ENCODE measurements around the gene AHNAK. TPM values are rescaled to one million over a fixed set of nuclear protein-coding genes. Genes with fewer than 3 reads are reported as not detected.

AHNAK gene
- total and polyA plus RNA-seq, 5 donors from 2014 or later, result 22.3 to 852 (median 47.1) TPM

GRCh38 chr11:62404435-62404834 is 142.2 kb downstream of the AHNAK start:
- peak overlapping the region in 2 of 3 donors; percentile 39 to 61 for H3K27ac Mint-ChIP-seq
- DNase-seq (no peak), ATAC-seq (ENCODE audit: low read depth in 2 of 2) (no peak)
- Histone ChIP-seq H3K27me3 (ENCODE audit: control insufficient read depth, insufficient read depth, low read length) (no peaks in the 10 kb centered on the region), H3K4me1 (ENCODE audit: control insufficient read depth, insufficient read depth, low read length, poor library complexity, severe bottlenecking) (peaks cover 31% of the 10 kb centered on the region), H3K27ac (ENCODE audit: insufficient read depth, low read length, poor library complexity, severe bottlenecking) (no peak overlapping the region), H3K9me3 (ENCODE audit: control insufficient read depth in 2 of 2, low read length in 2 of 2) (no peaks in the 10 kb centered on the region), H3K36me3 (ENCODE audit: control insufficient read depth, insufficient read depth, low read length) (no peaks in the 10 kb centered on the region), H3K4me3 (ENCODE audit: low read depth, low read length) (no peak overlapping the region)
- peaks cover 0 to 40% (median 18%) of the 10 kb centered on the region in 4 donors for H3K4me1 Mint-ChIP-seq
- H3K27me3 Mint-ChIP-seq, result no peaks in the 10 kb centered on the region
- H3K36me3 Mint-ChIP-seq, result no peaks in the 10 kb centered on the region
- H3K9me3 Mint-ChIP-seq, result no peaks in the 10 kb centered on the region
- H3K4me3 Mint-ChIP-seq, result no peak overlapping the region

DNA sequence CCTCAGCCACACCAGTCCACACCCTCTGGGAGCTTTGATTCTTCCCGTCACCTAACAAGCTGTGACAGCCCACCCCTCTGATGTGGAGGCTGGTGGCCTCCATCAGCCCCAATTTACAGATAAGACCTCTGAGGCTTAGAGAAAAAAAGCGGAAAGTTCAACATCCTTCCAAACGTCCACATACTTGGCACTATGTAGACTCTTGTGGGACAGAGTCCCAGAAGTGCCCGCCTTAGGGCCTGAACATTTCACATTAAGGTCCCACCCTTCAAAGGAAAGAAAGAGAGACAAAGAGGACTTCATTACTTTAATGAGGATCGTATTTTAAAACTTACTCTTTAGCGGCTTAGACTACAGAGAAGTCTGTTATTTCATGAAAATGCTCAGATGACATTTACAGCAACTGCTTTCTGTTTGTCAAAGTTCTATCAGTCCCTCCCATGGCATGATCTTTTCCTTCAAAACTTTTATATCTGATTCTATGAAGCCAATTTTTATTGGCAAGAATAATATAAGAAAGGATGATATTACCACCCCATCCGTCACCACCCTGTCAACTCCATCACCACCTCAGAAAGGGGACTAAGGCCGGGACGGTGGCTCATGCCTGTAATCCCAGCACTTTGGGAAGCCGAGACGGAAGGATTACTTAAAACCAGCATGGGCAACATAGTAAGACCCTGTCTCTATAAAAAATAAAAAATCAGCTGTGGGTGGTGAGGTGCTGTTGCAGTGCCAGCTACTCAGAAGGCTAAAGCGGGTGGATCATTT is 143.5 kb downstream of the AHNAK start:
- Mint-ChIP-seq H3K4me3 (peak overlapping the region in 3 of 4 donors; percentile 43 to 92 (median 71)), H3K36me3 (peaks cover 3% of the 10 kb centered on the region), H3K9me3 (no peaks in the 10 kb centered on the region), H3K27ac (peak overlapping the region; percentile 88 to 98 (median 96)), H3K27me3 (no peaks in the 10 kb centered on the region), H3K4me1 (peaks cover 0 to 52% (median 21%) of the 10 kb centered on the region in 4 donors)
- DNase-seq (no peak), ATAC-seq (ENCODE audit: low read depth in 2 of 2) (no peak)
- Histone ChIP-seq H3K4me1 (ENCODE audit: control insufficient read depth, insufficient read depth, low read length, poor library complexity, severe bottlenecking) (peaks cover 31% of the 10 kb centered on the region), H3K4me3 (ENCODE audit: low read depth, low read length) (no peak overlapping the region), H3K27me3 (ENCODE audit: control insufficient read depth, insufficient read depth, low read length) (no peaks in the 10 kb centered on the region), H3K36me3 (ENCODE audit: control insufficient read depth, insufficient read depth, low read length) (no peaks in the 10 kb centered on the region), H3K27ac (ENCODE audit: insufficient read depth, low read length, poor library complexity, severe bottlenecking) (no peak overlapping the region), H3K9me3 (ENCODE audit: control insufficient read depth in 2 of 2, low read length in 2 of 2) (no peaks in the 10 kb centered on the region)

DNA sequence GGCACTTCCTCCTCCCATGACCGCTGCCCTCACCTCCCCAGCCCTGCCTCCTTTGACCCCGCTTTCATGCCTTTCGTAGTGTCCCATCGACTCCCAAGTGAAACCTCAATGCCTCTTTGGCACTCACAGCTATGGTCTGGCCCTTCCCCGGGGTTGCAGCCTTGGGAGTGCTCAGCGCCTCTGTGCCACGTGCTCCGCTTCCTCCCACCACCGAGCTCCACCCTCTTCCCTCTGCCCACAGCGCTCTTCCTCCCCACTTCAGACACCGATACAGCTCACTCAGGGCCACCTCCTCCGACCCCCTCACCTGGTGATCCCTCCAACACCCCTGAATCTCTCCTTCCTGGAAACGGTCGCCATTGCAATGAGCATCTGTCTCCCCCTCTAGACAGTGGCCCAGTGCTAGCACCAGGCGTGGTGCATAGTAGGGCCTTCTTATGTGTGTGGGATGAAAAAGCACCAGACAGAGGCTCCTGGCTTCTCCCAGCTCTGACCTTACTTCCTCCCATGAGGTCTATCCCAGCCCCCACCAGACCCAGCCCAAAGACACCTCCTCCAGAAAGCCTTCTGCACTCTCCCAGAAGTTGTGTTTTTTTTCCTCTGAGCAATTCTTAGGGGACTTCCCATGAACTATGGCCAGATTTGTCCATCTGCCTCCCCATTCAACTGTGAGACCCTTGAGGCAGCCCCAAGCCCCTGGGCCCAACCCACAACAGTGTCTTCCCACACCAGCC is 144.2 kb downstream of the AHNAK start:
- H3K27ac Mint-ChIP-seq, result peak overlapping the region; percentile 88 to 98 (median 96)
- Histone ChIP-seq H3K9me3 (ENCODE audit: control insufficient read depth in 2 of 2, low read length in 2 of 2) (no peaks in the 10 kb centered on the region), H3K4me1 (ENCODE audit: control insufficient read depth, insufficient read depth, low read length, poor library complexity, severe bottlenecking) (peaks cover 31% of the 10 kb centered on the region), H3K4me3 (ENCODE audit: low read depth, low read length) (peak overlapping the region; percentile 41), H3K36me3 (ENCODE audit: control insufficient read depth, insufficient read depth, low read length) (no peaks in the 10 kb centered on the region), H3K27me3 (ENCODE audit: control insufficient read depth, insufficient read depth, low read length) (no peaks in the 10 kb centered on the region), H3K27ac (ENCODE audit: insufficient read depth, low read length, poor library complexity, severe bottlenecking) (peak overlapping the region; percentile 72)
- no peaks in the 10 kb centered on the region for H3K9me3 Mint-ChIP-seq
- H3K4me1 Mint-ChIP-seq, result peaks cover 0 to 54% (median 21%) of the 10 kb centered on the region in 4 donors
- ATAC-seq (ENCODE audit: low read depth in 2 of 2) (peak; percentile 89 to 92), DNase-seq (peak in 2 of 3 donors; percentile 32 to 80)
- peaks cover 3% of the 10 kb centered on the region for H3K36me3 Mint-ChIP-seq
- no peaks in the 10 kb centered on the region for H3K27me3 Mint-ChIP-seq
- peak overlapping the region; percentile 43 to 92 (median 62) for H3K4me3 Mint-ChIP-seq

GRCh38 chr11:62401811-62402210 is 144.8 kb downstream of the AHNAK start:
- Histone ChIP-seq H3K36me3 (ENCODE audit: control insufficient read depth, insufficient read depth, low read length) (no peaks in the 10 kb centered on the region), H3K27ac (ENCODE audit: insufficient read depth, low read length, poor library complexity, severe bottlenecking) (peak overlapping the region; percentile 72), H3K9me3 (ENCODE audit: control insufficient read depth in 2 of 2, low read length in 2 of 2) (no peaks in the 10 kb centered on the region), H3K4me1 (ENCODE audit: control insufficient read depth, insufficient read depth, low read length, poor library complexity, severe bottlenecking) (peaks cover 31% of the 10 kb centered on the region), H3K4me3 (ENCODE audit: low read depth, low read length) (peak overlapping the region; percentile 41), H3K27me3 (ENCODE audit: control insufficient read depth, insufficient read depth, low read length) (no peaks in the 10 kb centered on the region)
- Mint-ChIP-seq H3K9me3 (no peaks in the 10 kb centered on the region), H3K4me3 (peak overlapping the region; percentile 54 to 92 (median 74)), H3K36me3 (peaks cover 3% of the 10 kb centered on the region), H3K27ac (peak overlapping the region; percentile 88 to 98 (median 96)), H3K27me3 (no peaks in the 10 kb centered on the region), H3K4me1 (peaks cover 0 to 54% (median 21%) of the 10 kb centered on the region in 4 donors)
- ATAC-seq (ENCODE audit: low read depth in 2 of 2) (no peak), DNase-seq (no peak)

DNA sequence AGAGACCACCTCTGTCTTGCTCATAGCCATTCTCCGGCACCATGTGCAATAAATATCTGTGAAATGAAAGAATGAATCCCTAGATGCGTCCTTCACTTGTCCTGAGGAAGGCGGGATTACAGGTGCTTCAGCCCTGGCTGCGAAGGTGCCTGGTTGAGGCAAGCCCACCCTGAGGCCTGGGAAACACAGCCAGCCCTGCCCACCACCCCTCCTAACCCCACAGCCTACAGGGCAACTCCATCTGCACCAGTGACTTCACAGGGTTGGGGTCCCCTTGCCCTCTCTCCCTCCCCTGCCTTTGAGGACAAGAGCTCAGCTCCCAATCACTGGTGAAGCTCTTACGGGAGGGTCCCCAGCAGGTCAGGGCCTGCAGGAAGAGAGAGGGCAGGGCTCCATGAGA is 145.2 kb downstream of the AHNAK start:
- peak overlapping the region; percentile 88 to 98 (median 96) for H3K27ac Mint-ChIP-seq
- Histone ChIP-seq H3K27ac (ENCODE audit: insufficient read depth, low read length, poor library complexity, severe bottlenecking) (no peak overlapping the region), H3K4me3 (ENCODE audit: low read depth, low read length) (no peak overlapping the region), H3K4me1 (ENCODE audit: control insufficient read depth, insufficient read depth, low read length, poor library complexity, severe bottlenecking) (peaks cover 31% of the 10 kb centered on the region), H3K27me3 (ENCODE audit: control insufficient read depth, insufficient read depth, low read length) (no peaks in the 10 kb centered on the region), H3K36me3 (ENCODE audit: control insufficient read depth, insufficient read depth, low read length) (no peaks in the 10 kb centered on the region), H3K9me3 (ENCODE audit: control insufficient read depth in 2 of 2, low read length in 2 of 2) (no peaks in the 10 kb centered on the region)
- ATAC-seq (ENCODE audit: low read depth in 2 of 2), result no peak
- peaks cover 0 to 54% (median 21%) of the 10 kb centered on the region in 4 donors for H3K4me1 Mint-ChIP-seq
- H3K4me3 Mint-ChIP-seq, result peak overlapping the region; percentile 54 to 92 (median 74)
- no peaks in the 10 kb centered on the region for H3K9me3 Mint-ChIP-seq
- peaks cover 3% of the 10 kb centered on the region for H3K36me3 Mint-ChIP-seq
- DNase-seq, result no peak
- no peaks in the 10 kb centered on the region for H3K27me3 Mint-ChIP-seq

DNA sequence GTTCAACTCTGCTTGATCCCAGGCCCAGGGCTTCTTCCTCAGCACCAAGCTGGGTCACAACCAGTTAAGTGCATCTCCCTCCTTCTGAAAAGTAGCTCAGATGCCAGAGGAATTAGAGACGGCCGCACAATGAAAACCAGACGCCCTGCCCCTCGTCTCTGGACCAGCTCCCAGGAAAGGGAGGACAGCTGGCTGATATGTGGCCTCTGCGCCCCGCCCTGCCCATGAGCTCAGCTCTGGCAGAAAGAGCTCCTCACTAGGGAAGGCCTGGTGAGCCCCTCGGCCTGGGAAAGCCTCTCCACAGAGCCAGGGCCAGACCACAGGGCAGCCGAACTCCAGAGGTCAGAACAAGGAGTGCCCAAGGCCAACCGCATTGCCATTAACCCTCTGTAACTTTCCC is 145.8 kb downstream of the AHNAK start:
- Mint-ChIP-seq H3K4me3 (peak overlapping the region in 1 of 4 donors; percentile 54), H3K27me3 (no peaks in the 10 kb centered on the region), H3K27ac (peak overlapping the region in 1 of 3 donors; percentile 91), H3K9me3 (no peaks in the 10 kb centered on the region), H3K36me3 (peaks cover 3% of the 10 kb centered on the region), H3K4me1 (peaks cover 0 to 54% (median 21%) of the 10 kb centered on the region in 4 donors)
- H3K27me3 ChIP-seq (ENCODE audit: control insufficient read depth, insufficient read depth, low read length), result no peaks in the 10 kb centered on the region
- H3K4me1 ChIP-seq (ENCODE audit: control insufficient read depth, insufficient read depth, low read length, poor library complexity, severe bottlenecking), result peaks cover 31% of the 10 kb centered on the region
- H3K9me3 ChIP-seq (ENCODE audit: control insufficient read depth in 2 of 2, low read length in 2 of 2), result no peaks in the 10 kb centered on the region
- no peaks in the 10 kb centered on the region for H3K36me3 ChIP-seq (ENCODE audit: control insufficient read depth, insufficient read depth, low read length)
- no peak overlapping the region for H3K27ac ChIP-seq (ENCODE audit: insufficient read depth, low read length, poor library complexity, severe bottlenecking)
- DNase-seq (no peak), ATAC-seq (ENCODE audit: low read depth in 2 of 2) (no peak)
- no peak overlapping the region for H3K4me3 ChIP-seq (ENCODE audit: low read depth, low read length)

DNA sequence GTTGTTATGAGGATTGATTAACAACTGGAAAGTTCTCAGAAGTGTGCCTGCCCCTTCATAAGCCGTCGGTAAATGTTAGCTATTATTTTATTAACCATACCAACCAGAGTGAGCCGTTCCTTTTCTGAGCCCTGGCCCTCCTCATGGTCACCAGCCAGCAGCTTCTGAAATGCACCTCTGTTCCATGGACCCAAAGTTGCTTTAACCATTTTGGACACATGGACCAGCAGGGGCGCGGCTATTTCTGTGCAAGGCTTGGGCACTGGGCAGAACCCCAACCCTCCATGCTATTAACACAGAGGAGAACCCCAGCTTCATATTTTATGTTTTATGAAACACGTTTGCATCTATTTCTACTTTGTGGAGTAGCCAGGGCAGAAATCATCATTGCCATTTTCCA is 146.3 kb downstream of the AHNAK start:
- Mint-ChIP-seq H3K27ac (peak overlapping the region in 2 of 3 donors; percentile 66 to 85), H3K4me3 (peak overlapping the region in 1 of 4 donors; percentile 32), H3K9me3 (no peaks in the 10 kb centered on the region), H3K36me3 (peaks cover 3% of the 10 kb centered on the region), H3K27me3 (no peaks in the 10 kb centered on the region), H3K4me1 (peaks cover 0 to 54% (median 21%) of the 10 kb centered on the region in 4 donors)
- DNase-seq, result no peak
- no peaks in the 10 kb centered on the region for H3K9me3 ChIP-seq (ENCODE audit: control insufficient read depth in 2 of 2, low read length in 2 of 2)
- peaks cover 31% of the 10 kb centered on the region for H3K4me1 ChIP-seq (ENCODE audit: control insufficient read depth, insufficient read depth, low read length, poor library complexity, severe bottlenecking)
- no peaks in the 10 kb centered on the region for H3K36me3 ChIP-seq (ENCODE audit: control insufficient read depth, insufficient read depth, low read length)
- H3K27me3 ChIP-seq (ENCODE audit: control insufficient read depth, insufficient read depth, low read length), result no peaks in the 10 kb centered on the region
- no peak overlapping the region for H3K4me3 ChIP-seq (ENCODE audit: low read depth, low read length)
- H3K27ac ChIP-seq (ENCODE audit: insufficient read depth, low read length, poor library complexity, severe bottlenecking), result no peak overlapping the region
- ATAC-seq (ENCODE audit: low read depth in 2 of 2), result no peak
